GM19328 (cell line): ENCODE results near the gene SND1.
A peak's percentile ranks its signal among the peaks of the same experiment; 100 is the strongest.

ENCODE experiments used
- ATAC-seq: cut with Tn5 transposase; IDR thresholded peaks from one replicate; pipeline ENCODE4 v1.9.1; 2021; ENCODE audit warnings: mild to moderate bottlenecking, moderate library complexity; ENCODE audit not compliant: unreplicated experiment

Gene SND1

DNA sequence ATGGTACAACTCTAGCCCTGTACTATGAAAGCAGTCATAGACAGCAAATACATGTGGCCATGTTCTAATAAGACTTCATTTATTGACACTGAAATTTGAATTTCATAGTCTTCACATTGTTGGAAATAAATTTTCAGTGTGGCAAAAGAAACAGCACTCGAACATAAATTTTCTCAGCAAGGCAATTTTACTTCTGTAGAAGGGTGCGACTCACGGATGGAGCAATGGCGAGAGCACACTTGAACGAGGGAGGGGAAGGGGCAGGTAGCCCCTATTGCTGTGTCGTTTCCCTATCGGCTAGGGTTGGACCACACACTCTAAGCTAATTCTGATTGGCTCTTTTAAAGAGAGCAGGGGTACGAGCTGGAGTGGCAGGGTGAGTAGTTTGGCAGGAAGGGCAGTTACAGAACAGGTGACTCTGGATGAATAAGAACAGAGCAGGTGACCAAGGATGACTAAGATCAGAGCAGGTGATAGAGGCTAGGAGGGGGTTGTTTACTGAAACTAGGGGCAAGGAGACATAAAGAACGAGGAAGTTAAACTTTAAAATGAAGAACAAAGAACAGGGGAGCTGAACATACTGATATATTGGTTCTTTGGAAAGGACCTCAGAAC, 327.2 kb downstream of the SND1 start:
- ATAC-seq: no peak

DNA sequence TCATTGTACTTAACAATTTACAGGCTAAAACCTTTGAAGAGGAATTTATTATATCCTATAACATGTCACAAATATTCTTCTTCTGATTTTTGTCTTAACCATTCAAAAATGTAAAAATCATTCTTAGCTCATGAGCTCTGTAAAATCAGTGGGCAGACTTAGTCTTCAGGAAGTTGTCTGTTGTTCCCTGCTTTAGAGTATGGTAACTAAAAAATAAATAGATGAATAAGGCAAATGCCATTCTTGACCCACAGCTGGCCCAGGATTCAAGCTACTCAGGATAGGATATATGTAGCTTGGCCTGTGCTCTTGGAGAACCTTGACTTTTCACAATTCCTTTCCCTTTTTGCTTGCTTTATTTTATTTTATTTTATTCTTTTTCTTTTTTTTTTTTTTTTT, 327.7 kb downstream of the SND1 start:
- ATAC-seq: no peak

DNA sequence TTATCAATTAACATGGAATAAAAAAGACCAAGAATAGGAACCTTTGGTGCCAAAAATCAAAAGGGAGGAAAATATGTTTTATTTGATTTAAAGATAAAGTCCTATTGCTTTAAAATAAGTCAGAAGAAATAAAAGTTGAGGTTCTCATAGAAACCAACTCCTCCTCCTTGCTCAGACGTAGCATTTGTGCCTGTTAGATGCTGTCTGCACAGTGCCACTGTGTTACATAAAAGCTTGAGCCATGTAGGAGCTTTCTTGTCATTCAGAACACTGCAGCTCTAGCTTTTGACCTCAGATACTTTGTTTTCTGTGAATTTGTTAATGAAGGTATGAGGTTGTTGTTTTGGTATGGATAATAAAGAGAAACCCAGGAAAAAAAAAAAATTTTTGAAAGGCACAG, 328.9 kb downstream of the SND1 start:
- no peak for ATAC-seq

DNA sequence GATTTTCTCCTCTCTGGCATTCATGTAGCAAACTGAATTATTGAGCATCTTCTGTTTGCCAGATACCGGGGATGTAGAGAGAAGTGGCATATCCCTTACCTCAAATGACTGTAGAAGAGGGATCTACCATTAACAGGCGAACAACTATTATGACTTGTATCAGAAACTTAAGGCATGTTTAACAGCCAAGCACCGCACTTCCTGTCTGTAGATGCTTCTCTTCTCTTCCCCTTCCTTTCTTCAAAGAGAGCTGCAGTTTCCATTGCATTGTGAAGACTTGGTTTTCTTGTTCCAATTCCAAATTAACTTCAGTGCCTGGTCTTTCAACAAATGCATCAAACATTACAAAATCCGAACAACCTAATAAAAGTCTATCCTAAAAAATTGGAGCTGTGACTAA, 330.0 kb downstream of the SND1 start:
- no peak for ATAC-seq

DNA sequence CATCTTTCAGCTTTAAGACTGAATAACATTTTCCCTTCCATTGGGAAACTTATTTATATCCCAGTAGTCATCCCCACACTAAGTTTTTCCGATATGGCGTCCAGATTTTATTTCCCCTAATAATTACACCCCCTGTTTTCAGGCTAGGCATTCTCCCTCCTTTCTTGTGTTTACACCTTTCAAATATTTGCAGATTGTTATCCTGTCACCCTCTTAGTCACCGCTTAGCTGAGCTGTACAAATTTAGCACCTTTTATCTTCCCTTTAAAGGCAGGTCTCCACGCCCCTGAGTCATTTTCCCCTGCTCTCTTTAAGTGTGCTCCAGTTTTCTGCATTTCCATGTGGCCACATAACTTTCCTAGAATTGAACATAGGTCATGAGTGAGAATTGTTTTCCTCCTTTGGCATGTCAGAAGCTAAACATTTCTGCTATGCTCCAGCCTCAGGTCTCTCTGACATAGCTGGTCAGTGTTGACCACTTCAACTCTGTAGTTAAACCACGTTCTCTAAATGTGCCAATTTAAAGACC, 331.9 kb downstream of the SND1 start:
- ATAC-seq: no peak

DNA sequence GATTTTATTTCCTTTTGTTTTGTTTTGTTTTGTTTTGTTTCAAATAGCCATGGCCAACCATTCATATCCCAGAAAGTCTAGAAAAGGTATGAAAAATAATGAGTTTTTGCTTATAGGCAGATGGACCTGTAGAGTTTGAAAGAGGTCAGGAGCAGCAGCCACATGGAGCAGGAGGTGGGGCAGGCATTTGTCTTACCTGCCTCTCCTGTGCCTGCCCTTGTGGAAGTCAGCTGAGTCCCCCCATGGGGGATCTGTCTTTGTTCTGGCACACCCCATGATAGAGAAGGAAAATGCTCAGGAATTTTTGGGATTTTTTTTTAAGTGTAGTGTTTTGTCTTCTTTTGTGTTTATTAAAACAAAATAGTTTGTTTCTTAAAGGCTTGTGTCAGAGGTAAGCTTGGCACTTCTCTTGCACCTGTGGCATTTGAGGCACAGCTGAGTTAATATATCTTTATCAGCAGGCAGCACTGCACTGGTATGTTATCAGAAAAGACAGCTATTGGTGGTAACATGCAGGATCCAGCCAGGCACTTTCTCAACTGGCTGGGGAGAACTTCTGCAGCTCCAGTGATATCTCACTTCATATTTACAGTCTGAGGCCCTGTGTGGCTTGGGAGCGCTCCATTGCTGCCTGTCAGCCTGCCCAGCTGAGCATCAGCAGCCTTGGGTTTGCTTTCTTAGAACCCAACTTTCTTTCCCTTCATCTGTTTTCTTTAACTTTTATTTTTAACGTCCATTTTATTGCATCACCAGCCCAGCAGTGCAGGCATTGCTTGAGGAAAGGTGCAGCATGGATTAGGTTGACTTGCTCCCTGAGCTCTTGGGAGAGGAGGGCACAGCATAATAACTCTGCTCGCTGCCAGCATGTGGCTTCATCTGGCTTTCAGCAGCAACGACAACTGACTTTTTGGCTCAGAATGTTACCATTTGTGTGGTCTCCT, 334.9 kb downstream of the SND1 start:
- ATAC-seq: no peak

DNA sequence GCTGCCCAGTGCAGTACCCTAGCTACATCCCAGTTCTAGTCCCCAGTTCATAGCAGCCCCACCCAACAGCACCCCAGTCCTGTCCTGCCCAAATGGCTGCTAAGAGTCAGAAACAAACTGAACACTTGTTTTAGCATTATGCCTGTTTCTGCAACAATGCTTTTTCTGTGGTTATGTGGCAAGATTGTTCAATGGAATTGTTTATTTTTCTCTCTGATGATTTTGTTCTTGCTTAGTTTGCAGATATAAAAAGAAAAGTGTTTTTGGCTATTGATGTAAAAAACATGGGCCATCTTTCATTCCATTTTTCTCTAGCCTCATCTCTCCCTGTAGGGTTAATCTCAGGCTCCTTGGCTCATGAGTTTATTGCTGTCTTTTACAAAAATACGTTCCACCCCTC, 336.8 kb downstream of the SND1 start:
- ATAC-seq: no peak

DNA sequence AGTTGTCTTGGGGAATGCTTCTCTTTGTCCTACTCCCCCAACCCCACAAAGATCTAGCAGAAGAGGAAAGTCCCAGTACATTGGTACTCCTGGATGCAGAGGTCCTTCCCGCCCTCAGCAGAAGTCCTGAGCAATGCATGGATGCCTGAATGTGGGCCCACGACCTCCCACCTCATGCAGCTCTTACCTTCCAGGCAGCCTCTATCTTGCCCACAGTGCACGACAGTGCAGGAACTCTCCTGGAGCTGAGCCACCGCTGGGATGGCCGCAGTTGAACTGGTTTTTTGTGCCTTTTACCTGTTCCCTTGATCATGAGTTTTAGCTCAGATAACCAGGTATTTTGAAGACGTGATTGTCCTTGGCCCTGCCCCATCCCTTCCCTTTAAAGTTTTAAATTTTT, 341.3 kb downstream of the SND1 start:
- no peak for ATAC-seq

DNA sequence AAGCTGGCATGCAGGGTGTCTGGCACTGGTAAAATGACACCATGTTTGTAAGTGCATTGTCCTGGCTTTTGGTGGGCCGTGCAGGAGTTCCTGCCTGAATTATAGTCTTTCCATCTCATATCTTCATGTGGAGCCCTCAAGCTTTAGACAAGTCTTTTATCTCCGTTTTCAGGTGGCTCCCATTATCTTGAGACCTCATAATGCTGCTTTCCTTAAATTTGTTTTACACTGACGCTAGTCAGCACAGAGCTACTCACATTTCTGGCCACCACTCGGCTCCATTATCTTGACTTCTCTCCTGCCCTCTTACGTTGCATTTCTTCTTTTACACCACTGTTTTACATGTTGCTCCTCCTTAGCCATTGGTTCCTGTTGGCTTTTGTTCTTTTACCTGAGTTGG, 342.0 kb downstream of the SND1 start:
- no peak for ATAC-seq

DNA sequence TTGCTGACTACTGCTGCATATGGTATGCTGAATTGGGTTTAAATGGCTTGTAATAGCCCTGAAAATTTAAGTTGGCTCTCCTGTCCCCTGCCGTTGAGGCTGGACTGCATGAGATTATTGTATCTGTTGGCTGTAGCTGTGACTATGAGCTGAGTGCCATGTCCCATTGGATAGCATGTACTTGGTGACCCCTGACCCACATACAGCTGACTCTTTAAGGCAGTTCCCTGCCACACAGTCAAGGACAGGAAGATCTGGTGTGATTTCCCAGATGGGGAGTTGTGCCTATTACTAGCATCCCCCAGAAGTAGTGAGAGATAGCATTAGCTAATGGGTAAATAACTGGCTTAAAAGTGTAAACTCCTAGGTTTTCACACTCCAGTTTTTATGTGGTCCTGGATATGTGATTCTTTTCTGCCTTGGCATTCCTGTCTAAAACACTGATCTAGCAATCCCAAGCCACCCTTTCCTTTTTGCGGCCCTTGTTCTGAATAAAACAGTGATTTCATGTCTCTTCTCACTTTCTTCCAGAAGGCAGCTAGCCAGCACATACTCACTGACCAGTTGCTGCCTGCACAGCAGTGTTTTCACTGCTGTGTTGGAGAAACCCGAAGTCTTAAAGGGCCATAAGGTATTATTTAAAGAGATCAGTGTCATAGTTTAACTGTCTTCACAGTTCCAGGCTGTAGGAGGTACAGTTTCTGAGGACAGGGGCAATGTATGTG, 343.3 kb downstream of the SND1 start:
- no peak for ATAC-seq

DNA sequence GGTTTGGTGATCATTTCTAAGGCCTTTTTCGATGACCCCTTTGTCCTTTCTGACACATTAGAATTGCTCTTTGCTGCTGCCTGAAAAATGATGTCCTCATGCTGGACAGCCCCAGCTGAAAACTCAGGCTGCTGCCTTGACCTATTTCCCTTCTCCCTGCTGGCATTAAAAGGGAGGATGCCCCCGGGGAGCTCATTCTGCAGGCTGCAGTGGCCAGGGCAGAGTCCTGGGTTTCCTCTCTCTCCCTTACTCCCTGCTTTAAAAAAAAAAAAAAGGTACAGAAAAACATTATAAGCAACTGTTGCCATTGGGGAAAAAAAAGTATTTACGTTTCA, 343.9 kb downstream of the SND1 start:
- ATAC-seq: no peak

DNA sequence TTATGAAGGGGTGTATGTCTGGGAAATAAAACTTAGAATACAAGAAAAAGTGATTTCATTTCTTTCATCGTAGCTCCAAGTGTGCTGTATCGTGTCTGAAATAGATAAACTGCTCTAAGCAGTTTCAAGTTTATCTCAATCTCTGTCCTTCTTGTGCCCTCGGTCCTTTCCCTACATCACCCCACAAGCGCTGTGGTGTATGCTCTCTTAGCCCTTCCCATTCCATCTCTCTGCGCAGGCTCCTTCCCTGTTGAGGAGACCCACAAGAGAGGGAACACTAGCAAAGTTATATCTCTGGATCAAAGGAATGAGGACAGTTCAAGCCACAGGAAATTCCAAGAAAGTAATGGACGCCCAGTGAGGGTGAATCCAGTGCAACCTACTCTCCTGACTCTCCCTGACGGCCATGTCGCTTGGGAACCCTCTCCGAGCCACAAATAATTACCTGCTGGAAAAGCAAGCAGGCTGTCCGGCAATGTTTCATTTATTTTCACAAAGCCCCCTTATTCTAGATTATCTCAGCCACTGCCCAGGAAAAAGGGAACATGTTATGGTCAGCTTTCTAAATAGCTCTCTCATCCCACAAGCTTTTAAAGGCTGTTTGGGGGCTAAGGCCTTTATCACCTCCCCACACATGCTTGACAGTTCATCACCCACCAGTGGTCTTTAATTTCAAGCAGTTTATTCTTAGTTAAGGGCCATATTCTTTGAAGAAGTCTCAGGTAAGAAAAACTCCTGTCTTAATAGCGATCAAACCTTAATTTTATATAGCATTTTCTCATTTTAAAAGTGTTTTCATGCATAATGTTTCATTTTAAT, 344.5 kb downstream of the SND1 start:
- no peak for ATAC-seq

DNA sequence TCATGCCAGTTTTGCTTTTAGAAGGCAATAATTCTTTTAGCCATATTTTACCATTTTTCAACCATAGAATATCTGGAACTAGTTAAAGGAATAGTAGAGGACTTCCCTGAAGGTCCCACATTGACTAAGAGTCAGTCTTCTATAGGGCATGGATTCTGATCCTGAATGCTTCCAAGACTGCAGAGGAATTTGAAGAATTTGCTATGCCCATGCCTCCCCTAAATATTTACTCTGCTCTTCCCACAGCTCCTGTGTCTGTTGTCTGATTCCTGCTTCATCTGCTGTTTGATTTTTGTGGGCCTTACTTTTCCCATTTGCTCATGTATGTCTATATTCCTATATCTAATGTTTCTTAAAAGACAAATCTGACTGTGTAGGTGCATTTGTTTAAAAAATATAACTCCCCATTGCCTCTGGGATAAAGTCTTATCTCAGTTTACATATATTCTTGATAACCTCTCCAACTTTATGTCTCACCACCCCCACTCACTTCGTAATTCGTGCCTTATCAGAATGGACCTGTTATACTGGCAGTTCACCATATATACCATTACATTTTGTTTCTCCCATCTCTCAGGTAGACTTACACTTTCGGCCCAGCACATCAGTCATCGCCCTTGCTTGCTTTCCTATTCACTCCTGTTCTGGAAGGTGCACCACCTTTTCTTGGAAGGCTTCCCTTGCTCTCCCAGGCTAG, 345.4 kb downstream of the SND1 start:
- ATAC-seq: no peak

DNA sequence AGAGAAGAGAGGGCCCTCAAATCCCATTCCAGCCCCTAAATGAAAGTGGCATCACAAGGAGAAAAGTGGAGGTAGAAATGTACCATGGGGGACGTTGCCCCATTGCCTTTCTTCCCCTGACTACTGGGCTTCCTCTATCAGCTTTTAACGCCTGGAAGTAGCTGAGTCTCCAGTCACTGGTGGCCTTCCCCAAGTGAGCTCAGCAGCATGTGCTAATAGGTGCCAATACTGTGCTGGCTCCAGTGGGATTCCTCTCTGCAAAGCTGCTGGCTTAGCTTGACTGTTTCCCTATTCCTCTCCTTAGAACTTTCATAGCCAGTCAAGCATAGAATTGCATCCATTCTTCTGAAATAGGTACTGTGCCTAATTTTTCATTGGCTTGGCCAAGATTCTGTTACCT, 346.7 kb downstream of the SND1 start:
- no peak for ATAC-seq

DNA sequence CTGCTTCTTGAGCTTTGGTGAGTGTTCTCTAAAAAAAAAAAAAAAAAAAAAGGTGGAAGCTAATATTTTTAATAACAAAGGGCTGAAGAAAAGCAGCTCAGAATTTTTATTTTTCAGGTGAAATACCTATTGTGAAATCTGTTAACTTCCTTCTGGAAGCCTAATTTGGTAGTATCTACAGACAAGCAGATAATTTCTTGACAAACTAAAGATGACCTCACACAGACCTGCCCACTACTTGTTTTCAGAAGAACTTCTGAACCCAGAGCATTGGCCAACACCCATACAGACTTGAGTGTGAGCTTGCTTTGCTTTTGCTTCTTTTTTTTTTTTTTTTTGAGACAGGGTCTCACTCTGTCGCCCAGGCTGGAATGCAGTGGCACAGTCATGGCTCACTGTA, 348.1 kb downstream of the SND1 start:
- ATAC-seq: no peak

DNA sequence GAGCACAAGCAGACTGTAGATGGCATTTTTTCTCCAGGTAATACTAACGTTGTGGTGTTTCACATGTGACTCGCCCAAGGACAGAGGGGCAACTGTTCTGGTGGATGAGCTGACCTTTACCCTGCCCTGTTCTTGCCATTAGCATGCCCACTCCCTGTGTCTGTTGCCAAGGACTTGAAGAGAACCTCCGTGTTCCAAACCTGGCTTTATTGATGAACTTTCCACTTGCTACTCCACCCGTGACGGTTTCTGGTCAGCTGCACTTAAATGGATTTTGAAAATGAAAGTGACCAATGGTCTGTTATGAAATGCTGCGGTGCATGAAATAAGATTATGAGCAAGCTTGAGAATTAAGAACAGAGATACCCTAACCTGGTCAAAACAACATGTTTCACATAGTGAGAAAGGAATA, 348.9 kb downstream of the SND1 start:
- ATAC-seq: no peak

DNA sequence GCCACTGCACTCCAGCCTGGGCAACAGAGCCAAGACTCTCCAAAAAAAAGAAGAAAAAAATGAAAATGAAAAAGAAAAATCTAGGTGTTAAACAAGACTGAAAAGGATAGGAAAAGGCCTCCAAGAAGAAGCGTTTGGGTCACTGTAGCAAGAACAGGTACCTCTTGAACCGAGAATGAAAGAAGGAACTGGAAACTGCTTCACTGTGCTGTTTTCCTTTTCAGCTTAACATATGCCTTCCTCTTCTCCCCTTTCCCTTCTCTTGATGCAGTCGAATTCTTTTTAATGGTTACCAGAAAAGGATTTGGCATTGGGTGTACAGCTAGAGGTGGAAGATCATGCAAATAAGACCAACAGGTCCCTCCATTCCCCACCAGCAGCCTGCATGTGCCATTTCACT, 351.2 kb downstream of the SND1 start:
- peak; percentile 53 for ATAC-seq

DNA sequence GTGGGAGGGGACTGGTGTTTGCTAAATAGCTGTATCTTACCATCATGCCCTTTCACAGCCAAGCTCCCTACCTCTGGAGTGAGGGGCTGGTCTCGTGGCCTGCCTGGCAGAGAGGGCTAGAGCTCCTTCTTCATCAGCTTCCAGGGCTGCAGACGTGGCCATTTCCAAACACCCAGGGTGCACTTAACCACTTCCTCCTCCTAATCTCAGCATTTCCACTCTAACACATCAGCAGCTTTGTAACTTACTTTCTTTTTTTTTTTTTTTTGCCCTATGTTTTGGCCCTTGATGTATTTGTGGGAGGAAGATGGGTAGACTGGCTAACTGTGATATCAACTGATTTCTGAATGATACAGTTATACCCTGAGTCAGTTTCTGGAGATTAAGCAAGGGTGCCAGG, 351.8 kb downstream of the SND1 start:
- no peak for ATAC-seq

DNA sequence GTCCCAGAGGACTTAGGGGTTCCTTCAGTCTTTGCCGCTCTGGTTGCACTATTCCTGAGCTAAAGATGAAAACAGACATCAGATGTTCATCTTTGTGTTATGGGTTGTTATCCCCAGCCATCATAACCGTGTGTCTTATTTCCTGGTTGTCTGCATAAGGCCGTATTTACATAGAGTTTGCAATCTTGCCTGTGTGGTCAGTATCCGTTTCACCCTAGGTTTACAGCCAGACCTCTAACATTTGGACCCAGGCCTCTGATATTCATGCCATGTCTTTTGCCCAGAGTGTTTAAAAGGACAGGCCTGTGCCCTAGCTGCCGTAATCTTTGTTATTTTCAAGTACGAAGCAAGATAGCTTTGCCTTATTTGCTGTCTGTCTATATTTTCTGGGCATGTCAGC, 352.6 kb downstream of the SND1 start:
- no peak for ATAC-seq

DNA sequence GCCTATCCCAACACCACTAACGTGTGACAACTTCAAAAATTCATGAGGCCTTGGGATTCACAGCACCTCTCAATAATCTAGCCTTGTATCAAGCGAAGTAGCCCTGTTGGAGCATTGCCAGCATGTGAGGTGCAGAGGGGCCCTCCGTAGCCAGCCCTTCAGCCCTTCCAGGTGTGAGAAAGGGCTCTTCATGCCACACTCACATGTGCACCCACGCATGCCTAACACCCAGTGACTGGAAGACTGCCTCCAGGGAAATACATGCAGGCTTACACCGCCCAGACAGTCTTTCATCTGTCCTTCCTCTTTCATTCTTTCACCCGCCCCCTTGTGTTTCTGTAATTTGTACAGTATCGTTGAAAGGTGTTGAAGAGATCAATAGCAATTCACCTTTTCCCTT, 353.1 kb downstream of the SND1 start:
- ATAC-seq: no peak
